ENCODE data around the gene CLK1. TPM values are rescaled to one million over a fixed set of nuclear protein-coding genes. Genes with fewer than 3 reads are reported as not detected.

The CLK1 gene
- total and polyA plus RNA-seq, 2 of the 13 experiments (the other 11 are each of a cell fraction or from before 2014, with no cell fraction given) = 66.6 to 101 TPM

DNA sequence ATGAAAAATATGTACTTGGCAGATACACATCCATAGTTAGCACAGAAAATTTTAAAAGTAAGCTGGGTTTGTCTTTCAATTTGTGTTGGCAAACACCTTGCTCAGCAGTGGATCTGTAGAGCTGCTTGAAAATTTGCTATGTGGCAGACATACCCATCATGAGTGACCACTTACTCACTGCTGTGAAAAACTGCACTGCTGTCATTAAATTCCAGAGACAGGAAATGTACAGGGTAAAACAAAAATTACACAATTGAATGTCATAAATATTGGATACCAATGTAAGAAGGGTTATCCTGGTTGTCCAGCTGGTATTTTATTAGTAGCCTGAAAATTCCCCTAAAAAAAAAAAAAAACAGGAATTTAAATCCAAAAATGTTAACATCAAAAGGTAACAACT, 49.2 kb upstream of the CLK1 start (continued):
- TF ChIP-seq, protein P1, sequence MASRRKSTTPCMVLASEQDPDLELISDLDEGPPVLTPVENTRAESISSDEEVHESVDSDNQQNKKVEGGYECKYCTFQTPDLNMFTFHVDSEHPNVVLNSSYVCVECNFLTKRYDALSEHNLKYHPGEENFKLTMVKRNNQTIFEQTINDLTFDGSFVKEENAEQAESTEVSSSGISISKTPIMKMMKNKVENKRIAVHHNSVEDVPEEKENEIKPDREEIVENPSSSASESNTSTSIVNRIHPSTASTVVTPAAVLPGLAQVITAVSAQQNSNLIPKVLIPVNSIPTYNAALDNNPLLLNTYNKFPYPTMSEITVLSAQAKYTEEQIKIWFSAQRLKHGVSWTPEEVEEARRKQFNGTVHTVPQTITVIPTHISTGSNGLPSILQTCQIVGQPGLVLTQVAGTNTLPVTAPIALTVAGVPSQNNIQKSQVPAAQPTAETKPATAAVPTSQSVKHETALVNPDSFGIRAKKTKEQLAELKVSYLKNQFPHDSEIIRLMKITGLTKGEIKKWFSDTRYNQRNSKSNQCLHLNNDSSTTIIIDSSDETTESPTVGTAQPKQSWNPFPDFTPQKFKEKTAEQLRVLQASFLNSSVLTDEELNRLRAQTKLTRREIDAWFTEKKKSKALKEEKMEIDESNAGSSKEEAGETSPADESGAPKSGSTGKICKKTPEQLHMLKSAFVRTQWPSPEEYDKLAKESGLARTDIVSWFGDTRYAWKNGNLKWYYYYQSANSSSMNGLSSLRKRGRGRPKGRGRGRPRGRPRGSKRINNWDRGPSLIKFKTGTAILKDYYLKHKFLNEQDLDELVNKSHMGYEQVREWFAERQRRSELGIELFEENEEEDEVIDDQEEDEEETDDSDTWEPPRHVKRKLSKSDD (CRISPR knock-in tag; IDR thresholded peaks at IDR 0.05; ENCODE audit: low read depth) = no peak
- TF ChIP-seq ZNF549 (CRISPR knock-in tag; IDR thresholded peaks at IDR 0.05) (no peak), ZNF264 (CRISPR knock-in tag; IDR thresholded peaks at IDR 0.05) (no peak)

GRCh38 chr2:200909958-200910357, 45.5 kb upstream of the CLK1 start:
- in situ Hi-C loops (cut with HindIII; ENCODE audit: extremely low pct_ligation_motif_present, low pct_unique_long_range_greater_than_20kb) = loop anchor here (5.0 kb wide), 2 partner anchors 162 to 267 kb away; partner anchors contain the start of genes HYCC2 and NDUFB3
- intact Hi-C loops (cut with micrococcal nuclease; ENCODE audit: unreplicated experiment) = no loop called here
- Histone ChIP-seq H3K27ac (ENCODE audit: extremely low read length, insufficient read depth, low read length) (no peak overlapping the region), H3K4me1 (ENCODE audit: insufficient read depth, low read length) (no peaks in the 10 kb centered on the region), H3K36me3 (replicated peaks in 1 of 2; ENCODE audit: control insufficient read depth in 1 of 2, insufficient read depth in 2 of 2, low read length in 2 of 2) (peaks cover 16 to 45% of the 10 kb centered on the region in 2 experiments), H3K27me3 (ENCODE audit: control insufficient read depth in 1 of 2, insufficient read depth in 2 of 2, low read length in 2 of 2) (no peaks in the 10 kb centered on the region), H3K79me2 (ENCODE audit: insufficient read depth, low read length) (no peaks in the 10 kb centered on the region), H3K4me2 (ENCODE audit: low read depth, low read length) (no peak overlapping the region), H2AFZ (ENCODE audit: low read length) (no peak overlapping the region), H4K20me1 (ENCODE audit: insufficient read depth, low read length) (no peaks in the 10 kb centered on the region), H3K9me3 (ENCODE audit: low read length) (no peaks in the 10 kb centered on the region), H3K4me3 (replicated peaks in 1 of 3; ENCODE audit: insufficient read depth in 1 of 3, low read depth in 2 of 3, low read length in 3 of 3) (no peak overlapping the region), H3K9ac (ENCODE audit: insufficient read depth, low read depth, low read length) (no peak overlapping the region)
- FAIRE-seq (no peak), DNase-seq (ENCODE audit: low spot score) (no peak), ATAC-seq (no peak)
- TF ChIP-seq MAFK (conservative IDR thresholded peaks at IDR 0.05 in 1 of 2, IDR thresholded peaks at IDR 0.05 in 1 of 2; ENCODE audit: low read length in 2 of 2) (peak; percentile 46 to 59; a peak in 3 of 4 replicates), CENPT (CRISPR knock-in tag; IDR thresholded peaks at IDR 0.05; ENCODE audit: low read depth) (no peak), ZNF382 (CRISPR knock-in tag; IDR thresholded peaks at IDR 0.05; ENCODE audit: borderline replicate concordance) (no peak), MAFF (IDR thresholded peaks at IDR 0.05; ENCODE audit: low read depth, low read length) (peak; percentile 47; the same call in 1 of the 2 replicates)
- CTCF ChIA-PET (ENCODE audit: low intra/inter-chr PET ratio, low total read pairs) = no interaction called here
- POLR2A ChIA-PET = interaction anchor here (0.7 kb wide), 2 partner anchors 12 to 192 kb away, joined by 4 read pairs; no protein-coding TSS in a partner anchor
- BruUV-seq (replicated peaks) = no TSS peak
- WGBS (ENCODE audit: low lambda C conversion rate) = 96% methylated on average over 4 of the region's 4 CpGs
